GM12878 (cell line): ENCODE data around the gene CINP. TPM values are rescaled to one million over a fixed set of nuclear protein-coding genes. Genes with fewer than 3 reads are reported as not detected.

Source experiments
- ATAC-seq: fragments of 200-7000 bp; cut with Tn5 transposase; 3 replicates; pipeline ENCODE4 v1.9.1; 2020; ENCODE audit warnings: mild to moderate bottlenecking, moderate library complexity
- BruUV-seq: library from RNA; stranded (reverse); fragments of 400-500 nt; replicated peaks from 2 replicates; lab custom pipeline; 2021; lab: Mats Ljungman, UMichigan
- CTCF ChIA-PET: fragments of 300-600 bp; sonication (Branson Sonifier 250); formaldehyde crosslinking; extraction: SDS; loops from one replicate; lab custom pipeline; 2021; ENCODE audit warnings: inconsistent platforms; lab: Yijun Ruan, JAX
- POLR2A ChIA-PET: fragments of 350-600 bp; formaldehyde crosslinking; extraction: SDS; loops from one replicate; lab custom pipeline; 2021; ENCODE audit warnings: inconsistent platforms; lab: Charles Lee
- RAD21 ChIA-PET: fragments of 300-600 bp; sonication (Branson Sonifier 250); formaldehyde crosslinking; loops from one replicate; lab custom pipeline; 2023; ENCODE audit warnings: antibody characterized with exemption; ENCODE audit not compliant: unreplicated experiment; lab: Charles Lee
- SMC1A ChIA-PET: fragments of 300-600 bp; sonication (Branson Sonifier 250); formaldehyde crosslinking; loops from one replicate; lab custom pipeline; 2023; ENCODE audit not compliant: unreplicated experiment, uncharacterized antibody; lab: Charles Lee
- DNase-seq: peaks from one replicate; pipeline ENCODE4 v3.0.0-alpha.2; 2011; ENCODE audit warnings: low read depth, low spot score
- FAIRE-seq: peaks from 3 replicates; lab custom pipeline; 2011; peaks lifted over from hg19 to GRCh38; lab: Jason Lieb, UNC
- H2AFZ ChIP-seq: 2 replicates; pipeline ENCODE4 v1.6.0; 2011; ENCODE audit warnings: low read depth, low read length, control low read depth; ENCODE audit not compliant: control insufficient read depth
- H3K27ac ChIP-seq: 2 replicates; pipeline ENCODE4 v1.5.1; 2011; ENCODE audit warnings: control low read depth; ENCODE audit not compliant: control insufficient read depth, insufficient read depth
- H3K27me3 ChIP-seq, 2 experiments: replicated peaks in 1 of 2; 2 replicates each; pipeline versions ENCODE4 v1.6.0 to v1.6.1; 2011; ENCODE audit warnings: low read length in 1 of 2; ENCODE audit not compliant: control insufficient read depth in 2 of 2, insufficient read depth in 2 of 2
- H3K36me3 ChIP-seq, 2 experiments: 2 replicates each; pipeline ENCODE4 v1.5.1; 2011; ENCODE audit warnings: low read length in 1 of 2; ENCODE audit not compliant: control insufficient read depth in 2 of 2, insufficient read depth in 2 of 2
- H3K4me1 ChIP-seq: 2 replicates; pipeline ENCODE4 v1.6.1; 2011; ENCODE audit warnings: mild to moderate bottlenecking, low read length, moderate library complexity, mixed read lengths; ENCODE audit not compliant: control insufficient read depth, insufficient read depth
- H3K4me2 ChIP-seq: 2 replicates; pipeline ENCODE4 v1.6.0; 2011; ENCODE audit warnings: control low read depth; ENCODE audit not compliant: control insufficient read depth, insufficient read depth
- H3K4me3 ChIP-seq: fragments of 200-600 bp; sonication (generic); 2 replicates; pipeline ENCODE4 v1.5.1; 2016
- H3K79me2 ChIP-seq: 2 replicates; pipeline ENCODE4 v1.6.0; 2011; ENCODE audit warnings: low read length; ENCODE audit not compliant: control insufficient read depth, insufficient read depth
- H3K9ac ChIP-seq: 2 replicates; pipeline ENCODE4 v1.8.0; 2011; ENCODE audit warnings: low read length, control low read depth, mixed read lengths; ENCODE audit not compliant: control insufficient read depth, insufficient read depth
- H3K9me3 ChIP-seq: replicated peaks from 3 replicates; pipeline ENCODE4 v1.5.1; 2011; ENCODE audit warnings: mild to moderate bottlenecking, low read length; ENCODE audit not compliant: control insufficient read depth, insufficient read depth
- H4K20me1 ChIP-seq: 2 replicates; pipeline ENCODE4 v1.6.0; 2011; ENCODE audit not compliant: control insufficient read depth, insufficient read depth
- EED ChIP-seq: sonication (generic); IDR thresholded peaks from 2 replicates; pipeline ENCODE4 v1.6.1; 2016; ENCODE audit warnings: antibody characterized with exemption, low read depth
- ETV6 ChIP-seq, 2 experiments: fragments of 450-650 bp in 1 of 2; IDR thresholded peaks in 1 of 2; conservative IDR thresholded peaks in 1 of 2; 2 replicates each; pipeline ENCODE4 v1.6.1; 2014; ENCODE audit warnings: antibody characterized with exemption in 1 of 2, borderline replicate concordance in 1 of 2, low read depth in 1 of 2, mild to moderate bottlenecking in 1 of 2, moderate library complexity in 1 of 2
- JUND ChIP-seq: IDR thresholded peaks from 2 replicates; pipeline ENCODE4 v1.6.1; 2012; ENCODE audit warnings: low read depth, mild to moderate bottlenecking, low read length, improper control_type of control experiment, moderate library complexity
- KAT2A ChIP-seq: conservative IDR thresholded peaks from 2 replicates; pipeline ENCODE4 v1.6.1; 2011; ENCODE audit warnings: low read depth, low read length; ENCODE audit not compliant: control insufficient read depth
- NFXL1 ChIP-seq: fragments of 450-650 bp; IDR thresholded peaks from 2 replicates; pipeline ENCODE4 v1.6.1; 2017; ENCODE audit warnings: antibody characterized with exemption, mild to moderate bottlenecking, borderline replicate concordance
- RB1 ChIP-seq: fragments of 450-650 bp; formaldehyde crosslinking; IDR thresholded peaks from 2 replicates; pipeline ENCODE4 v1.6.1; 2017; ENCODE audit warnings: mild to moderate bottlenecking, borderline replicate concordance
- RBBP5 ChIP-seq: fragments of 200-600 bp; sonication (generic); conservative IDR thresholded peaks from 2 replicates; pipeline ENCODE4 v1.6.1; 2016
- RELA ChIP-seq: fragments of 450-650 bp; IDR thresholded peaks from 2 replicates; pipeline ENCODE4 v1.8.0; 2014; ENCODE audit warnings: borderline replicate concordance; ENCODE audit not compliant: partially characterized antibody
- SPI1 ChIP-seq: IDR thresholded peaks from 2 replicates; pipeline ENCODE4 v1.6.1; 2011; ENCODE audit warnings: low read depth, mild to moderate bottlenecking, low read length, moderate library complexity, borderline replicate concordance; ENCODE audit not compliant: insufficient read depth
- SREBF2 ChIP-seq: IDR thresholded peaks from 2 replicates; pipeline ENCODE4 v1.6.1; 2012; ENCODE audit warnings: mild to moderate bottlenecking, low read length
- TCF12 ChIP-seq: IDR thresholded peaks from 2 replicates; pipeline ENCODE4 v1.6.1; 2011; ENCODE audit warnings: low read depth, mild to moderate bottlenecking, low read length
- ZZZ3 ChIP-seq: IDR thresholded peaks from 2 replicates; pipeline ENCODE4 v1.6.1; 2011; ENCODE audit warnings: low read depth; ENCODE audit not compliant: control insufficient read depth, insufficient read length
- WGBS: methylation state at CpG from one replicate; pipeline ENCODE4 v1.1.6; 2016; ENCODE audit warnings: low lambda C conversion rate; ENCODE audit not compliant: insufficient replicate concordance, insufficient coverage; ENCODE audit errors: missing lambda C conversion rate; 5-methylcytosine and 5-hydroxymethylcytosine counted together
- in situ Hi-C: fragments of 300-500 bp; cut with MboI; formaldehyde crosslinking; loops from 9 replicates; pipeline ENCODE4 v1.14.3; 2018; ENCODE audit warnings: mixed read lengths
- intact Hi-C: fragments of 100-400 bp; cut with micrococcal nuclease; formaldehyde crosslinking; loops from one replicate; pipeline ENCODE4 v1.14.2; 2022; ENCODE audit not compliant: unreplicated experiment
- polyA plus RNA-seq, 11 experiments: library from polyadenylated mRNA; depleted of rRNA in 4 of 11; unstranded in 6 of 11; stranded (reverse) in 5 of 11; fragments of >200 nt; fragmentation: Nextera tagmentation in 4 of 11; fragmentation: Illumina TruSeq in 1 of 11; extraction: Ambion mirVana in 4 of 11; extraction: Trizol in 1 of 11; gene quantifications; 1 replicate in 1 of 11; 2 replicates in 10 of 11; pipeline versions ENCODE4 v1.2.1 to v1.2.3, GENCODE V29; 2011 to 2016; ENCODE audit warnings: inconsistent platforms in 2 of 11, missing spikeins in 2 of 11, low read depth in 1 of 11
- total RNA-seq, 4 experiments: library from RNA; depleted of rRNA in 3 of 4; stranded (reverse); fragments of >200 nt in 3 of 4; fragmentation: Illumina TruSeq in 1 of 4; extraction: Trizol in 1 of 4; gene quantifications; 2 replicates each; pipeline versions ENCODE4 v1.2.1 to v1.2.3, GENCODE V29; 2013 to 2021
- TF ChIP-seq, protein P1 (sequence below): fragments of 450-650 bp; IDR thresholded peaks from 2 replicates; pipeline ENCODE4 v1.6.1; 2018; ENCODE audit warnings: borderline replicate concordance, mild to moderate bottlenecking; ENCODE audit not compliant: partially characterized antibody

Gene CINP
- total and polyA plus RNA-seq, 10 of the 15 experiments (the other 5 are each of a cell fraction or from before 2014, with no cell fraction given) = 45.4 to 73.3 (median 52.9) TPM

DNA sequence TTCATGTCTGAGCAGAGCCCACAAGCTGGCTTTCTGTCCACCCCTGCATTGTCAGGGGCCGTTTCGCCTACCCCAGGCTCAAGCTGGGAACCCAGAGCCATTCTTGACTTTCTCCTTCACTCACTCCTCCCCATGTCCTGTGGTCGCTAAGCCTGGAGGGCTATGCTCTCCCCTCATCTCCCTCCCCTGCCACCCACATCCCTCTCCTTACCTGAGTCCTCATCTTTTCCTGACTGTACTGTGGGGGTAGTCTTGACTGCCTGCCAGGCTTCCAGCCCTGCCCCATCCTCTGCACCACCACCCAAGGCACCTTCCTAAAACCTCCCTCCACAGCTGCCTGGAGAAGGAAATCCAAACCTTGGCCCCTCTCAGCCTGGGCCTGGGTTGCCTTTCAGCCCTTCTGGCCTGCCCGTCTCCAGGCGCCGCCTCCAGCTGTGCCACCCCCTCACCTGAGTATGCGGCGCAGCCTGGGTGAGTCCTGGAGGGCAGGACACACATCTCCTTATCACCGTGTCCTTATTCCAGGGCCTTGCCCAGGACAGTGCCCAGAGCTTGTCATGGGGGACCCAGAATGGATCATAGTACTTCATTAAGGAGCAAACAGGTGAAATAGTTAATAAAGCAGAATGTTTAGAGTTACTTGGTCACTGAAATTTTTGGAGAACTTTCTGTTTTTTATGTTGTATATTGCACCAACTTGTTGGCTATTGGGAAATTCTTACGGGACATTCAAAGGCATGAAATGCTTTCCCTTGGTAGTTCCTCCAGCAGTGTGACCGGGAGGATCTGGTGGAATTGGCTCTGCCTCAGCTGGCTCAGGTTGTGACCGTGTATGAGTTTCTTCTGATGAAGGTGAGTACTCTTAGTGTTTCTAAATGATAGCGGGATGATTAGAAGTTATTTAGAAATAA is 28.6 kb downstream of the CINP start:
- FAIRE-seq (no peak), ATAC-seq (no peak), DNase-seq (no peak)
- ChIA-PET POLR2A (interaction anchor here (1.0 kb wide), 1 partner anchor 15 kb away, joined by 4 read pairs; no protein-coding TSS in a partner anchor), SMC1A (no interaction called here), CTCF (interaction anchor here (0.6 to 0.8 kb wide), 2 partner anchors 16 to 240 kb away, joined by 3 read pairs; no protein-coding TSS in a partner anchor)
- Histone ChIP-seq H2AFZ (no peak overlapping the region), H3K4me1 (no peaks in the 10 kb centered on the region), H4K20me1 (no peaks in the 10 kb centered on the region), H3K4me2 (no peak overlapping the region), H3K9me3 (no peaks in the 10 kb centered on the region), H3K27ac (no peak overlapping the region), H3K4me3 (no peak overlapping the region)
- TF ChIP-seq NFXL1 = no peak
- TF ChIP-seq ETV6 (conservative IDR thresholded peaks at IDR 0.05 in 1 of 2, IDR thresholded peaks at IDR 0.05 in 1 of 2; ENCODE audit: borderline replicate concordance in 1 of 2, low read depth in 1 of 2) = no peak
- TF ChIP-seq JUND = no peak
- no peak for TF ChIP-seq SPI1
- TF ChIP-seq RB1 = no peak
- TF ChIP-seq RBBP5 = no peak
- TF ChIP-seq ZZZ3 = no peak
- TF ChIP-seq SREBF2 = no peak
- TF ChIP-seq RELA = no peak
- no peak for TF ChIP-seq KAT2A
- TF ChIP-seq, protein P1, sequence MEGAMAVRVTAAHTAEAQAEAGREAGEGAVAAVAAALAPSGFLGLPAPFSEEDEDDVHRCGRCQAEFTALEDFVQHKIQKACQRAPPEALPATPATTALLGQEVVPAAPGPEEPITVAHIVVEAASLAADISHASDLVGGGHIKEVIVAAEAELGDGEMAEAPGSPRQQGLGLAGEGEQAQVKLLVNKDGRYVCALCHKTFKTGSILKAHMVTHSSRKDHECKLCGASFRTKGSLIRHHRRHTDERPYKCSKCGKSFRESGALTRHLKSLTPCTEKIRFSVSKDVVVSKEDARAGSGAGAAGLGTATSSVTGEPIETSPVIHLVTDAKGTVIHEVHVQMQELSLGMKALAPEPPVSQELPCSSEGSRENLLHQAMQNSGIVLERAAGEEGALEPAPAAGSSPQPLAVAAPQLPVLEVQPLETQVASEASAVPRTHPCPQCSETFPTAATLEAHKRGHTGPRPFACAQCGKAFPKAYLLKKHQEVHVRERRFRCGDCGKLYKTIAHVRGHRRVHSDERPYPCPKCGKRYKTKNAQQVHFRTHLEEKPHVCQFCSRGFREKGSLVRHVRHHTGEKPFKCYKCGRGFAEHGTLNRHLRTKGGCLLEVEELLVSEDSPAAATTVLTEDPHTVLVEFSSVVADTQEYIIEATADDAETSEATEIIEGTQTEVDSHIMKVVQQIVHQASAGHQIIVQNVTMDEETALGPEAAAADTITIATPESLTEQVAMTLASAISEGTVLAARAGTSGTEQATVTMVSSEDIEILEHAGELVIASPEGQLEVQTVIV = no peak
- TF ChIP-seq TCF12 = no peak
- TF ChIP-seq EED = no peak
- TF ChIP-seq, all 136 proteins: peak for 0
- Histone ChIP-seq H3K36me3 (no peaks in the 10 kb centered on the region; a peak in 2 of 4 replicates), H3K27me3 (no peaks in the 10 kb centered on the region), H3K9ac (no peak overlapping the region), H3K79me2 (no peaks in the 10 kb centered on the region)
- in situ Hi-C loops (no loop called here), intact Hi-C loops (no loop called here)
- WGBS = 98% methylated on average over 13 of the region's 13 CpGs
- BruUV-seq = no TSS peak
- RAD21 ChIA-PET = no interaction called here
